Measurements from ENCODE around the gene PLEKHJ1.

DNA sequence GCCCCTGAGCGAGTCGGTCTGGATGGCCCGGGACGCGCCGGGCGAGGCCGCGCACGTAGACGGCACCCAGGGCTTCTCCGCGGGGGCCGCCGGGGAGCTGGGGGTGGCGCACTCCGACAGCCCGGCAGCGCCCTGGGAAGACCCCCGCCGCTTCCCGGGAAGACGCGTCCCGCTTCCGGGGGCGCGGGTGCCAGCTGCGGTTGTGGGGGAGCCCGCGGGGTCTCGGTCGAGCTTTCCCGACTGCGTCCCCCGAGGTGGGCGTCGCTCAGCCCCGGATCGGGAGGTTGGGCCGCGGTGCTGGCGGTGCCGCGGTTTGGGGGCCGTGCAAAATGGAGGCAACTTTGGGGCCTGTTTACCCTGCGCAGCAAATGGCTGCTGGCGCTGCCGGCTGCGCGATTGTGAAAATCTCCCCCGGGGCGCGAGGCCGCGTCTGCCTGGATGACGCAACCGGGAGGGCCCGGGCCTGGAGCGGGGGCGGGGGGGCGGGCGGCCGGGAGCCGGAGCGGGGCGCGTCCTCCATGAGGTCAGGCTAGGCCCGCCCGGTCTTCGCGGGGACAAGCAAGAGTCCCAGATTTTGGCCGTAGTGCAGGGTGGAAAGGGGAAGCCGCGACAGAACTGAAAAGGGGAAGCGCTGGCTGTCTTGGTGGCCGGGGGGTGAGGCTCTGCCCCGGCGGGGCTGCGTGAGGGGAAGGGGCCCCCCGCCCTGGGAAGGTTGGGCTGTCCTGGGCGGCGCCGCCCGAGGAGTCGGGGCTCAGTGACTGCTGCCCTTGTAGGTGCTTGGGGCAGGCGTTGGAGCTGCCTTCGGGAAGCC is 34.5 kb upstream of the PLEKHJ1 start:
- TF ChIP-seq, protein P1, sequence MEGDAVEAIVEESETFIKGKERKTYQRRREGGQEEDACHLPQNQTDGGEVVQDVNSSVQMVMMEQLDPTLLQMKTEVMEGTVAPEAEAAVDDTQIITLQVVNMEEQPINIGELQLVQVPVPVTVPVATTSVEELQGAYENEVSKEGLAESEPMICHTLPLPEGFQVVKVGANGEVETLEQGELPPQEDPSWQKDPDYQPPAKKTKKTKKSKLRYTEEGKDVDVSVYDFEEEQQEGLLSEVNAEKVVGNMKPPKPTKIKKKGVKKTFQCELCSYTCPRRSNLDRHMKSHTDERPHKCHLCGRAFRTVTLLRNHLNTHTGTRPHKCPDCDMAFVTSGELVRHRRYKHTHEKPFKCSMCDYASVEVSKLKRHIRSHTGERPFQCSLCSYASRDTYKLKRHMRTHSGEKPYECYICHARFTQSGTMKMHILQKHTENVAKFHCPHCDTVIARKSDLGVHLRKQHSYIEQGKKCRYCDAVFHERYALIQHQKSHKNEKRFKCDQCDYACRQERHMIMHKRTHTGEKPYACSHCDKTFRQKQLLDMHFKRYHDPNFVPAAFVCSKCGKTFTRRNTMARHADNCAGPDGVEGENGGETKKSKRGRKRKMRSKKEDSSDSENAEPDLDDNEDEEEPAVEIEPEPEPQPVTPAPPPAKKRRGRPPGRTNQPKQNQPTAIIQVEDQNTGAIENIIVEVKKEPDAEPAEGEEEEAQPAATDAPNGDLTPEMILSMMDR (IDR thresholded peaks at IDR 0.05 in 4 of 5, conservative IDR thresholded peaks at IDR 0.05 in 1 of 5) = no peak
- TF ChIP-seq POLR2A (IDR thresholded peaks at IDR 0.05) = peak; percentile 87 to 90
